Measurements from ENCODE around the gene HSD3B1. TPM values are rescaled to one million over a fixed set of nuclear protein-coding genes. Genes with fewer than 3 reads are reported as not detected.
"Not testable (repeated sequence)": the region's sequence is repeated elsewhere in the genome, so short reads cannot be mapped to it uniquely, and the experiment has no call there.

The HSD3B1 gene
- total RNA-seq, 2 experiments from 2014 or later: not detected

DNA sequence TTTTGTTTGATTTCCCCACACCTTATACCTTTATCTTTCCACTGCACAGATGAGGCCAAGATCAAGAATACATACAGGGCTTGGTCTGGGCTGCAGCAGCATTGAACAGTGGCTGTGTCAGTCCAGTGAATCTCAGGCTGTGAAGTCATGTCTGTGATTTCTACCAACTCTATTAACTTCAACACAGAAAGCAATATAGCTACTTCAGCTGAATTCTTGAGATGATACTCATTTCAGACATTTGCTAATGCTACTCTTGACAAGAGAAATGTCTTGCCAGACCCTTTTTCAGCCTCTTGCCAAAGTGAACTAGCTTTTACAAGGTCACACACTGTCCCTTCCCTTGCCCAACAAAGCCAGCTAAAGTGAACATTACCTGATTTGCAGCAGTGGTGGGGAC, 25.1 kb upstream of the HSD3B1 start:
- Mint-ChIP-seq H3K4me3 (no peak overlapping the region), H3K27me3 (no peaks in the 10 kb centered on the region), H3K4me1 (no peaks in the 10 kb centered on the region), H3K9me3 (no peaks in the 10 kb centered on the region), H3K36me3 (no peaks in the 10 kb centered on the region), H3K27ac (no peak overlapping the region)
- DNase-seq: no peak

DNA sequence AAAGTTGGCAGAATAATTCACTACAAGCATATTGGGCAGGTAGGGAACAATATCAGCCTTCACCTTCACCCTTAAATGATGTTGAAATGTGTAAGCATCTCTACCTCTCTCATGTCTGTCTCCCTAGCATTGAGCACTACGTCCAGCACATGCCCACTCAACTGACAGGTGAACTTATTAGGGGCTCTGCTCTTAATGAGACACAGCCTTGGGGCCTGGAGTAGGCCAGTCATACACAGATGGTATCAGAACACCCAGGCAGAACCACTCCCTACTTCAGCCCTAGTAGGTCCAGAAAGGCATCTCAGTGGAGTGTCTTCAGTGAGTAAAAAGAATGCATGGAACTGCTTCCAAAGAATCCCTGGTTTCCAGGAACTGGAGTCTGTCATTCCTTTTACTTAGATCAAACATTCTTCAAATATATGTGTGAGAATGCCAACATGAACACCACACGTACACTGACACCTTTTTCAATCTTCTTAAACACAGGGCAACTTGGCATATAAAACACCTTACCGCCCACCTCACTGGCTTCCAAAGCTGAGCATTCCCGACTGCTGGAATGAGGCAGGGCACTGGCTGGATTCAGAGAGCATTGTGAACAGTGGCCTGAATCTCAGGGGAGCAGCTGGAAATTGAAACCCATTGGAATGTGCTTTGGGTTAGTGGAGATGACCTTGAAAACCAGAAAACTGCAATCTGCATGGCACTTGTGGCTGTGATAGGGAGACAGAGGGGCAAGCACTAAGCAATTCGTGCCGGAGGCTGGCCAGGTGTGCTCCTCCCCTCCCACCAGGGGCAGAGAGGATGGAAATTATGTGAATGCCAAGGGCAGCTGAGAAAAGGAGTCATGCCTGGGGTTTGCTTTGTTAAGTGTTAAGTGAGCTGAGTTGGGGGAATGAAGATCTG, 24.2 kb upstream of the HSD3B1 start:
- Mint-ChIP-seq H3K9me3 (no peaks in the 10 kb centered on the region), H3K4me1 (no peaks in the 10 kb centered on the region), H3K27ac (no peak overlapping the region), H3K36me3 (no peaks in the 10 kb centered on the region), H3K27me3 (no peaks in the 10 kb centered on the region), H3K4me3 (no peak overlapping the region)
- no peak for DNase-seq

DNA sequence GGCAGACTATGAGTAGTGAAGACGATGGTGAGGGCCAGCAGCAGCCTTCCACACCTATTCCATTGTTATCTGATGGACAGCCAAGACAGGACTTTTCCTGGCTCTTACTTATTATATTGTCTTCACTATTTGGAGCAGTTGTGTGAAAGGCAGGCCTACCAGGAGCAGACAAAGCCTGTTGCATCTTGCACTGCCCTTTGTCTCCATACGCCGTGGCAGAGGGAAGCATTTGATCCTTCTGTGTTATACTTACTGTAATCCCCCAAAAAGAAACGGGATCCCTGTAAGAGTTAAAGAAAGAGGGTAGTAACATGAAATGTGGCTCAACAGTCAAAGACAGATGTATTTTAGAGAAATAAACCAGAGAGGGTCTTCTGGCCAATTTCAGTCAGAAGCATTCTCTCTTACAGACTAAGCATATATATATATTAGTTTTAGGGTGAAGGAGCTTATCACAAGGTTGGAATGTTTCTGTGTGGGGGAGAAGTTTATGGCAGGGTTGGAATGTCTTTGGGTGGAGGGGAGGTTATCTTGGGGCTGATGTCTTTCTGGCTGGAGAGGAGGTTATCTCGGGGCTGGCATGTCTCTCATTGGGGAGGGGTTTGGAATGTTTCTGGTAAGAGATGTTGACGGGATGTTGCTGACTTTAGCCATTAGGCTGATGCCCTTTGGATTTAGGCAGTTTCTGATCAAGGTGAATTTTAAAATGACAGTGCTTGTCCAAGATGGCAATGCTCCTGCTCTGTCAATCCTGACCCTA, 23.4 kb upstream of the HSD3B1 start:
- no peaks in the 10 kb centered on the region for H3K9me3 Mint-ChIP-seq
- no peak overlapping the region for H3K27ac Mint-ChIP-seq
- H3K36me3 Mint-ChIP-seq: no peaks in the 10 kb centered on the region
- no peak for DNase-seq
- no peaks in the 10 kb centered on the region for H3K27me3 Mint-ChIP-seq
- H3K4me3 Mint-ChIP-seq: no peak overlapping the region
- no peaks in the 10 kb centered on the region for H3K4me1 Mint-ChIP-seq

DNA sequence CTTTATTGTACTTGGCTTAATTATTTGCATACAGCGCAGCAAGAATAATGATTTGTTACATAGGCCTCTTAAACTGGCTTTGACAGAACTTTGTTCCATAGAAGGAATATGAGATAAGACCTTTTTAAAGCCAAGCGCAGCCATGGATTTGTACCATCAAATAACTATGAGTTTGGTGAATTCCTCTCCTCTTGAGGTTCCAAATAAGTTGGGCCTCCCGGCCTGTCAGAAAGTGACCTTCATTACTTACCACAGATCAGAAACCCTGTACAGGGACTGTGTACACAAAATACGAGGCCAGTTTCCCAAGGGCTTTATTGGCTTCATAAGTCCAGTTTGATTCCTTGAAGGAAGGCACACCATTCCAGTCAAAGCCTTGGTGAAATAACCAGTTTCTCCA, 21.8 kb upstream of the HSD3B1 start:
- H3K9me3 Mint-ChIP-seq: no peaks in the 10 kb centered on the region
- H3K27me3 Mint-ChIP-seq: no peaks in the 10 kb centered on the region
- no peak for DNase-seq
- no peaks in the 10 kb centered on the region for H3K36me3 Mint-ChIP-seq
- no peak overlapping the region for H3K4me3 Mint-ChIP-seq
- no peaks in the 10 kb centered on the region for H3K4me1 Mint-ChIP-seq
- H3K27ac Mint-ChIP-seq: no peak overlapping the region

DNA sequence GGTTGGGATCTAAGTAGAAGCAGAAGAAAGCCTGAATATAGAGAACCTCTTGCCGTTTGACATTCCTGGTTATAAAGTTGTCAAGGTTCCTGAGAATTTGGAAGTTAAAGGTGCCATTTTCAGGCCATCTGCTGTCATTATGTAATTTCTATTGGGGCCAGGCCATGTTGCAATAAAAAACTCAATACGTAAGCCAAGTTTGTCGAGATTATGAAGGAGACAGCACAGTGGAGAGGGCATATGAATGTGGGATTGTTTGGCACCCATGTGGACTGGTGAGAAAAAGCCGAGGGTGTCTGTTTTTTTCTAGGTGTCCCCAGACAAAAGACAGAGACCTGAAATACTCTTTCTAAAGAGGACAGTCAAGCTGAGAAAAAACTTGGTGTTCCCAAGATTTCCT, 18.8 kb upstream of the HSD3B1 start:
- H3K9me3 Mint-ChIP-seq: no peaks in the 10 kb centered on the region
- DNase-seq: no peak
- H3K36me3 Mint-ChIP-seq: no peaks in the 10 kb centered on the region
- H3K27me3 Mint-ChIP-seq: no peaks in the 10 kb centered on the region
- H3K4me3 Mint-ChIP-seq: no peak overlapping the region
- H3K4me1 Mint-ChIP-seq: no peaks in the 10 kb centered on the region
- no peak overlapping the region for H3K27ac Mint-ChIP-seq

DNA sequence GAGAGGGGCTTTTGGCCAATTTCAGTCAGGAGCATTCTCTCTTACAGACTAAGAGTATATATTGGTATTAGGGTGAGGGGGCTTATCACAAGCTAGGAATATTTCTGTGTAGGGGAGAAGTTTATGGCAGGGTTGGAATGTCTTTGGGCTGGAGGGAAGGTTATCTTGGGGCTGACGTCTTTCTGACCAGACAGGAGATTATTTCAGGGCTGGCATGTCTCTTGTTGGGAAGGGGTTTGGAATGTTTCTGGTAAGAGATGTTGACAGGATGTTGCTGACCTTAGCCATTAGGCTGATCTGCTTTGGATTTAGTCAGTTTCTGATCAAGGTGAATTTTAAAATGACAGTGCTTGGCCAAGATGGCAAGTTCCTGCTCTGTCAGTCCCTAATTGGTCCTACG, 17.8 kb upstream of the HSD3B1 start:
- Mint-ChIP-seq H3K27me3 (no peaks in the 10 kb centered on the region), H3K4me3 (no peak overlapping the region)
- no peak for DNase-seq

DNA sequence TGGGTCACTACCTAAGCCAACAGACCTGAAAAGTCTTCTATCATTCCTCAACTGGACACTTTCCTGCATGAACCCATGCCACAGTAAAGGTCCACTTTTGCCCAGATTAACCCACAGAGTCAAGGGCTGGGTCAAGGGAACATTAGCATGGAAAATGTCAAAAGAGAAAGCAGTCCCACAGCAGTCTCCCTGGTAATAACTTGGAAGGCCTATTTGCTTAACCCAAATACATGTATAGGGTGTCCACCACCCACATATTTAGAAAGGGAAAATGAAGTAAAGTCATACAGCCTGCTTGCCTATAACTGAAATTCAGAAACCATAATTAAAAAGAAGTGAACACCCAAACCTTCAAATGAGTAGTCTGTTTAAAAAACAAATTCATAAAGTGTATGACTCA, 16.1 kb upstream of the HSD3B1 start:
- Mint-ChIP-seq H3K27me3 (no peaks in the 10 kb centered on the region), H3K36me3 (no peaks in the 10 kb centered on the region), H3K4me3 (no peak overlapping the region), H3K4me1 (no peaks in the 10 kb centered on the region), H3K27ac (no peak overlapping the region), H3K9me3 (peaks cover 2% of the 10 kb centered on the region)
- no peak for DNase-seq

More for the DNA sequence above, 17.8 kb upstream of the HSD3B1 start:
- no peaks in the 10 kb centered on the region for H3K4me1 Mint-ChIP-seq
- H3K36me3 Mint-ChIP-seq: no peaks in the 10 kb centered on the region
- no peaks in the 10 kb centered on the region for H3K9me3 Mint-ChIP-seq
- no peak overlapping the region for H3K27ac Mint-ChIP-seq

DNA sequence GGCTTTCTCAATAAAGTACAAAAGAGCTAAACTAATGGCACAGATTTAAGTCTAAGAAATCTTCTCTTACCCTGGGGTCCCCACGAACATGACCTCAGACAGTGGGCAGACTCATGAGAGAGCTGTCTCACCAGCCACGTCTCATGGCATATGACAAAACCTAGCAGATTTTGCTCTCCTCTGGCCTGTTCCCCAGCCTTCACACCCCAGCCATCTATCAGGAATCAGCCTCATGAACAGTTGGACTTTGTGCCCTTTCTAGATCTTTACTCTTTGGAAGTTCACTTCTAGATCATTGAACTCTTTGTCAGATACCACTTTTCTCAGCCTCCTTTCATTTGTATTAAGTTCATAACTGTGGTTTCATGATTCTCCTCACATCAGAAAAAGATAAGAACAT, 14.2 kb upstream of the HSD3B1 start:
- DNase-seq: no peak
- Mint-ChIP-seq H3K4me1 (no peaks in the 10 kb centered on the region), H3K27me3 (no peaks in the 10 kb centered on the region), H3K4me3 (no peak overlapping the region), H3K36me3 (no peaks in the 10 kb centered on the region), H3K9me3 (peaks cover 9% of the 10 kb centered on the region), H3K27ac (no peak overlapping the region)

DNA sequence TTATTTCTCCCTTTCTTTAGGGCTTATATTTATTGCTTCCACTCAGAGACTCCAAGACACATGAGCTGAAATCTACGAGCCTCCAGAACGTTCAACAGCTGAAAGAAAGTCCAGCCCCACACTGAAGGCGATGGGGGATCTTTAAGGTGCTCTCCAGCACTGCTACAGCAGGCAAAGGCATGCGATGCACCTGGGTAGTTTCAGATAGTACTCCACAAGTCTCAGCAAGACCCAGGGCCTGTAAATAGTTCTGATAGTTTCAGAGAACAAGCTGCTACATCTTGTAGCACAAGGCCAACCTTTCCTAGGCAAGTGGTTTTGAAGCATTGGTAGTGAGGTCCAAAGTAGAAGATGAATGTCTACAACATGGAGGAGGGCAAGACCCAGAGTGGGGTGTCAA, 2.2 kb upstream of the HSD3B1 start:
- no peaks in the 10 kb centered on the region for H3K27me3 Mint-ChIP-seq
- no peak for DNase-seq
- H3K27ac Mint-ChIP-seq: no peak overlapping the region
- H3K9me3 Mint-ChIP-seq: peaks cover 4% of the 10 kb centered on the region
- H3K36me3 Mint-ChIP-seq: no peaks in the 10 kb centered on the region
- no peak overlapping the region for H3K4me3 Mint-ChIP-seq
- no peaks in the 10 kb centered on the region for H3K4me1 Mint-ChIP-seq

DNA sequence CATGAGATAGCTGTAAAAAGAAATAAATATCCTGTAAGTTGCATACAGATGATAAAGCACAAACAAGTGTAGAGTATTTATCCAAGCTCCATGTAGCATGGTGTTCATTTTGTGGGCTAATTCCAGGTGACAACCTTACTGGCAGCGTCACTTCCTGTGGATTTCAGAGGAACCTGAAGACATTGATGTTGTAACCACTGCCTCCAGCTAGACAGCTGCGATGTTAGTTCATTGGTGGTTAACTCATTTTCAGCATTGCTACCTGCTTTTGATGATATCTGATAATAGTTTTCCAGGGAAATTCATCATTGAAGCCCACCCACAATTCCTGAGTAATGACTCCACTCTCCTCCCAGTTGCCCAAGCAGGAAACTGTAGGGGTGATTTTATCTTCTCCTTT, 3.0 kb downstream of the HSD3B1 start:
- Mint-ChIP-seq H3K9me3 (no peaks in the 10 kb centered on the region), H3K4me1 (no peaks in the 10 kb centered on the region), H3K4me3 (no peak overlapping the region), H3K36me3 (no peaks in the 10 kb centered on the region), H3K27me3 (peaks cover 12% of the 10 kb centered on the region), H3K27ac (no peak overlapping the region)
- DNase-seq: no peak

DNA sequence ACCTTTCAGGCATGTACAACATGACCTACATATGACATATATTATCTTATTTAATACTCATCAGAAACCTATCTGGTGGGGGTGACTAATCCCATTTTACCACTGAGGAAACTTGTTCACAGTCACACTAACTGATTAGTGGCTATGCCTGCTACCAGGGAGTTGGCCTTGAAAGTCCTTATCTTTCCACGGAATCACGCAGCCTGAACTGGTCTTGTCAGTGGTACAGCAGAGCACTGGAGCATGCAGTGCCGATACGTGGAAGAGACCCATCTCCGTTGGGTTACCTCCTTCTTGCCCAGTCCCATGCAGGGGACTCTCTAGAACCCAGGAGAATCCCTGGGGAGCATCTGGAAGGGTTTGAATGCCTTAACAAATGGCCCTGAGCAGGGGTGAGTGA, 8.2 kb downstream of the HSD3B1 start:
- peaks cover 11% of the 10 kb centered on the region for H3K27me3 Mint-ChIP-seq
- H3K27ac Mint-ChIP-seq: no peak overlapping the region
- no peaks in the 10 kb centered on the region for H3K36me3 Mint-ChIP-seq
- no peaks in the 10 kb centered on the region for H3K4me1 Mint-ChIP-seq
- DNase-seq: no peak
- no peak overlapping the region for H3K4me3 Mint-ChIP-seq
- H3K9me3 Mint-ChIP-seq: no peaks in the 10 kb centered on the region

DNA sequence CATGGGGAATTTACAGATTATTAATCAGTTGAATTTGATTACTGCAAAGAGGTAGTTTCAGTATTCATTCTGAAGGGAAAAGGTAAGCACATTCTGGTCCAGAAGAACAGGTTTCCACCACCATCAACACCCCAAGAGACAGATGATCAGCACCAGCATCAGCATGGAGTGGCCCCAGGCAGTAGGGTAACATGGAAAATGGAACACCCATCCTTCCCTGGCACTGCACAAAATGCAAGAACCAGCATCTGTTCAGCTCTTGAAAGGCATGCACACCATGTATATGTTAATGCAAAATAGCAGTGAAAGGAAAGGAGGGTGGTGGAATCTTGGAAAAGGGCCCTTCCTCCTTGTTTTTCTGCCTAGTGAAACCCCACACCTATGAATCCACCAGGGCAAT, 9.2 kb downstream of the HSD3B1 start:
- no peaks in the 10 kb centered on the region for H3K36me3 Mint-ChIP-seq
- DNase-seq: no peak
- H3K27me3 Mint-ChIP-seq: peaks cover 12% of the 10 kb centered on the region
- no peaks in the 10 kb centered on the region for H3K9me3 Mint-ChIP-seq
- no peaks in the 10 kb centered on the region for H3K4me1 Mint-ChIP-seq
- H3K27ac Mint-ChIP-seq: no peak overlapping the region
- no peak overlapping the region for H3K4me3 Mint-ChIP-seq

DNA sequence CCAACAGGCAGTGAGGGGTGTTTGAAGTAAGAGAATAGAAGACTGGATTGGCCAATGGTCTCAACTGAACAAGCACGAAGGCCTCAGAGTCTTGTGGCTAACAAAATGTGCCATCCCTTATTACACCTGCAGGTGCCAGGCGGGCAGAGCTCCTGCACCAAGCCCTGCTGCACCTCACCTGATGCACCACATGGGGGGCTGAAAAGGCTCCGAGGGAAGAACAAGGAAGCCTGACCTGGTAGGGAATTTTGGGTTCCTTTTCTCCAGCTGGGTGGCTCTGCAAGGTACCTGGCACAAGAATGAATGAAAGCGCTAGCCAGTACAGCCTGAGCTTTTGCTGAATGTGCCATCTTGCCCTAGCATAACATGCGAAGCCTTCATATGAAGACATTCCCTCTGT, 9.7 kb downstream of the HSD3B1 start:
- H3K36me3 Mint-ChIP-seq: no peaks in the 10 kb centered on the region
- no peaks in the 10 kb centered on the region for H3K4me1 Mint-ChIP-seq
- no peak for DNase-seq
- peaks cover 13% of the 10 kb centered on the region for H3K27me3 Mint-ChIP-seq
- H3K4me3 Mint-ChIP-seq: no peak overlapping the region
- H3K9me3 Mint-ChIP-seq: no peaks in the 10 kb centered on the region
- no peak overlapping the region for H3K27ac Mint-ChIP-seq

DNA sequence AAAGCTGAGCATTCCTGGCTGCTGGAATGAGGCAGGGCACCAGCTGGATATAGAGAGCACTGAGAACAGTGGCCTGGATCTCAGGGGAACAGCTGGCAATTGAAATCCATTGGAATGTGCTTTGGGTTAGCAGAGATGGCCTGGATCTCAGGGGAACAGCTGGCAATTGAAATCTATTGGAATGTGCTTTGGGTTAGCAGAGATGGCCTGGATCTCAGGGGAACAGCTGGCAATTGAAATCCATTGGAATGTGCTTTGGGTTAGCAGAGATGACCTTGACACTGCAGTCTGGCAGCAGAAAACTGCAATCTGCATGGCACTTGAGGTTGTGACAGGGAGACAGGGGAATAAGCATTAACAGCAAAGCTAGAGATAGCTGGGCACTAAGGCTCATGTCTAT, 10.7 kb downstream of the HSD3B1 start:
- not testable (repeated sequence) for H3K27ac Mint-ChIP-seq, H3K4me1 Mint-ChIP-seq, DNase-seq, H3K4me3 Mint-ChIP-seq, H3K36me3 Mint-ChIP-seq, H3K9me3 Mint-ChIP-seq
- H3K27me3 Mint-ChIP-seq: peaks cover 16% of the 10 kb centered on the region

DNA sequence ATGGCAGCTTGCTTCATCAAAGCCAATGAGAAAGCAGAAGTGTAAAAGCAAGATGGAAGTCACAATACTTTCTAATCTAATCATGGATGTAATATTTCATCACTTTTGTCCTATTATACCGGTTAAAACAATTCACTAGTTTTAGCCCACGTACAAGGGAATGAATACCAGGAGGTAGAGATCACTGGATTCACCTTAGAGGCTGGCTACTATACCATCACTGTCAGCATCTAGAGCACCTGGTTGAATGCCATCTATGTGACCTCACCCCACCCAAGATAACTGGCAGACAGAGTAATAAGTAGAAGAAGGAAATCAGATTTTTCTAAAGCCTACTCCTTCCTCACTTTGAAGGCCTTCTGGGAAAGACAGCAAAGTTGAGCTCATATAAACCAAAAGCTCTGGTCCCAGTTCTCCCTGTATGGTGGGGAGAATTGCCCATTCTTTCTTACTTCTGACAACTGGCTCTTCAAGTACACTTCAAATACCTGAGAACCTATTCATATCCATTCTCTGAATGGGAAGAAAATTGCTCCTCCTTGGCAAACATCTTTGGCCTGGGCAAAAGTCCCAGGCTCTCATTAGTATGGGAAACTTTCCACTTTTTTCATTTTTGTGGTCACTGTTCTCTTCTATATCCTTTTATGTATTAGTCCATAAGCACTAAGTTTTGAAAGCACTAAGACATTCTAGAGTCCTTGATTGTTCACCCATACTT, 24.8 kb downstream of the HSD3B1 start:
- Mint-ChIP-seq H3K4me3 (no peak overlapping the region), H3K27me3 (peaks cover 9% of the 10 kb centered on the region), H3K9me3 (peaks cover 4% of the 10 kb centered on the region), H3K36me3 (no peaks in the 10 kb centered on the region), H3K27ac (no peak overlapping the region), H3K4me1 (no peaks in the 10 kb centered on the region)
- no peak for DNase-seq
